Panc1 (cell line): Measurements from ENCODE around the gene SERPINE3. TPM values are rescaled to one million over a fixed set of nuclear protein-coding genes. Genes with fewer than 3 reads are reported as not detected.

Source experiments
- ATAC-seq: fragments of 200-7000 bp; cut with Tn5 transposase; 2 replicates; pipeline ENCODE4 v1.9.1; 2020; ENCODE audit warnings: mild to moderate bottlenecking, moderate library complexity
- BruUV-seq: library from RNA; stranded (reverse); fragments of 400-500 nt; replicated peaks from 2 replicates; lab custom pipeline; 2021; lab: Mats Ljungman, UMichigan
- CTCF ChIA-PET: fragments of 300-600 bp; sonication (Branson Sonifier 250); formaldehyde crosslinking; loops from one replicate; lab custom pipeline; 2022; ENCODE audit warnings: antibody characterized with exemption; lab: Charles Lee
- POLR2A ChIA-PET: fragments of 300-600 bp; sonication (Branson Sonifier 250); formaldehyde crosslinking; loops from one replicate; lab custom pipeline; 2022; ENCODE audit warnings: antibody characterized with exemption; lab: Charles Lee
- DNase-seq: peaks from one replicate; pipeline ENCODE4 v3.0.0-alpha.2; 2010; ENCODE audit warnings: low read depth, low spot score
- H3K27ac ChIP-seq: 2 replicates; pipeline ENCODE4 v1.5.1; 2011; ENCODE audit warnings: mild to moderate bottlenecking, low read length, inconsistent platforms
- H3K27me3 ChIP-seq: fragments of 200-500 bp; sonication (Bioruptor generic); 2 replicates; pipeline ENCODE4 v1.6.0; 2014; ENCODE audit warnings: low read length, inconsistent platforms; ENCODE audit not compliant: control insufficient read depth, insufficient read depth
- H3K36me3 ChIP-seq: fragments of 200-500 bp; sonication (Bioruptor generic); 2 replicates; pipeline ENCODE4 v1.5.1; 2014; ENCODE audit warnings: inconsistent platforms, mild to moderate bottlenecking, low read length, moderate library complexity; ENCODE audit not compliant: control insufficient read depth, insufficient read depth
- H3K4me1 ChIP-seq: 2 replicates; pipeline ENCODE4 v1.5.1; 2011; ENCODE audit warnings: inconsistent platforms, mild to moderate bottlenecking, low read length, moderate library complexity; ENCODE audit not compliant: control insufficient read depth, insufficient read depth
- H3K4me3 ChIP-seq, 2 experiments: 2 replicates each; pipeline ENCODE4 v1.5.1; 2011 to 2012; ENCODE audit warnings: low read depth in 2 of 2, low read length in 2 of 2, mild to moderate bottlenecking in 2 of 2, inconsistent platforms in 1 of 2, moderate library complexity in 1 of 2
- H3K9me3 ChIP-seq: fragments of 200-500 bp; sonication (Bioruptor generic); 2 replicates; pipeline ENCODE4 v1.5.1; 2014; ENCODE audit warnings: low read depth, mild to moderate bottlenecking, inconsistent platforms, low read length, moderate library complexity; ENCODE audit not compliant: control insufficient read depth, insufficient read depth
- POLR2AphosphoS5 ChIP-seq: IDR thresholded peaks from 2 replicates; pipeline ENCODE4 v1.6.1; 2012; ENCODE audit warnings: mild to moderate bottlenecking, low read depth, low read length, moderate library complexity
- REST ChIP-seq, 2 experiments: IDR thresholded peaks; 2 replicates each; pipeline ENCODE4 v1.6.1; 2011 to 2012; ENCODE audit warnings: low read depth in 2 of 2, control low read depth in 1 of 2, low read length in 1 of 2, mild to moderate bottlenecking in 1 of 2, moderate library complexity in 1 of 2; ENCODE audit not compliant: insufficient read depth in 1 of 2
- SIN3A ChIP-seq: IDR thresholded peaks from 2 replicates; pipeline ENCODE4 v1.6.1; 2012; ENCODE audit warnings: low read depth, mild to moderate bottlenecking, low read length, moderate library complexity, borderline replicate concordance; ENCODE audit not compliant: insufficient read depth
- TCF7L2 ChIP-seq: IDR thresholded peaks from 2 replicates; pipeline ENCODE4 v1.6.1; 2011; ENCODE audit warnings: mild to moderate bottlenecking, low read depth, low read length, inconsistent platforms
- in situ Hi-C: cut with HindIII; loops from 2 replicates; pipeline ENCODE4 v1.10.0; 2016; ENCODE audit warnings: low sequenced_read_pairs, low pct_unique_long_range_greater_than_20kb
- intact Hi-C: fragments of 100-400 bp; cut with micrococcal nuclease; formaldehyde crosslinking; loops from one replicate; pipeline ENCODE4 v1.10.0; 2022; ENCODE audit not compliant: unreplicated experiment
- total RNA-seq: library from RNA; stranded (reverse); gene quantifications from one replicate; pipeline ENCODE4 v1.2.1, GENCODE V29; 2021; ENCODE audit not compliant: unreplicated experiment
- TF ChIP-seq, protein P1 (sequence below): fragments of 450-650 bp; IDR thresholded peaks from 2 replicates; pipeline ENCODE4 v1.5.1; 2017; ENCODE audit warnings: mild to moderate bottlenecking

The SERPINE3 gene
- total RNA-seq, 1 experiment from 2014 or later = not detected

- Histone ChIP-seq H3K4me1 (no peaks in the 10 kb centered on the region), H3K9me3 (no peaks in the 10 kb centered on the region), H3K36me3 (no peaks in the 10 kb centered on the region), H3K4me3 (no peak overlapping the region), H3K27me3 (no peaks in the 10 kb centered on the region), H3K27ac (no peak overlapping the region)
- TF ChIP-seq TCF7L2 (no peak), POLR2AphosphoS5 (no peak), SIN3A (no peak), REST (IDR thresholded peaks at IDR 0.05; ENCODE audit: insufficient read depth in 1 of 2, low read depth in 2 of 2, low read length in 1 of 2) (no peak)
- TF ChIP-seq, protein P1, sequence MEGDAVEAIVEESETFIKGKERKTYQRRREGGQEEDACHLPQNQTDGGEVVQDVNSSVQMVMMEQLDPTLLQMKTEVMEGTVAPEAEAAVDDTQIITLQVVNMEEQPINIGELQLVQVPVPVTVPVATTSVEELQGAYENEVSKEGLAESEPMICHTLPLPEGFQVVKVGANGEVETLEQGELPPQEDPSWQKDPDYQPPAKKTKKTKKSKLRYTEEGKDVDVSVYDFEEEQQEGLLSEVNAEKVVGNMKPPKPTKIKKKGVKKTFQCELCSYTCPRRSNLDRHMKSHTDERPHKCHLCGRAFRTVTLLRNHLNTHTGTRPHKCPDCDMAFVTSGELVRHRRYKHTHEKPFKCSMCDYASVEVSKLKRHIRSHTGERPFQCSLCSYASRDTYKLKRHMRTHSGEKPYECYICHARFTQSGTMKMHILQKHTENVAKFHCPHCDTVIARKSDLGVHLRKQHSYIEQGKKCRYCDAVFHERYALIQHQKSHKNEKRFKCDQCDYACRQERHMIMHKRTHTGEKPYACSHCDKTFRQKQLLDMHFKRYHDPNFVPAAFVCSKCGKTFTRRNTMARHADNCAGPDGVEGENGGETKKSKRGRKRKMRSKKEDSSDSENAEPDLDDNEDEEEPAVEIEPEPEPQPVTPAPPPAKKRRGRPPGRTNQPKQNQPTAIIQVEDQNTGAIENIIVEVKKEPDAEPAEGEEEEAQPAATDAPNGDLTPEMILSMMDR = no peak
- intact Hi-C loops (no loop called here), in situ Hi-C loops (no loop called here)
- DNase-seq = no peak
- ChIA-PET POLR2A (no interaction called here), CTCF (no interaction called here)
- BruUV-seq = no TSS peak
- no peak for ATAC-seq
Measured at GRCh38 chr13:51333826-51334225, 5.7 kb upstream of the SERPINE3 start.

- Histone ChIP-seq H3K27me3 (no peaks in the 10 kb centered on the region), H3K4me1 (no peaks in the 10 kb centered on the region), H3K4me3 (no peak overlapping the region), H3K36me3 (no peaks in the 10 kb centered on the region), H3K27ac (no peak overlapping the region), H3K9me3 (no peaks in the 10 kb centered on the region)
- ATAC-seq = no peak
- no TSS peak for BruUV-seq
- in situ Hi-C loops = no loop called here
- intact Hi-C loops = no loop called here
- CTCF ChIA-PET = no interaction called here
- POLR2A ChIA-PET = interaction anchor here (0.6 kb wide), 1 partner anchor 327 kb away, joined by 15 read pairs; no protein-coding TSS in a partner anchor
- DNase-seq = no peak
- TF ChIP-seq SIN3A = no peak
- no peak for TF ChIP-seq POLR2AphosphoS5
- TF ChIP-seq, protein P1 = no peak
- TF ChIP-seq TCF7L2 = no peak
- no peak for TF ChIP-seq REST (IDR thresholded peaks at IDR 0.05; ENCODE audit: insufficient read depth in 1 of 2, low read depth in 2 of 2, low read length in 1 of 2)
Measured at GRCh38 chr13:51336746-51337145, 2.7 kb upstream of the SERPINE3 start.
